ENCODE data around the gene KANSL1.

DNA sequence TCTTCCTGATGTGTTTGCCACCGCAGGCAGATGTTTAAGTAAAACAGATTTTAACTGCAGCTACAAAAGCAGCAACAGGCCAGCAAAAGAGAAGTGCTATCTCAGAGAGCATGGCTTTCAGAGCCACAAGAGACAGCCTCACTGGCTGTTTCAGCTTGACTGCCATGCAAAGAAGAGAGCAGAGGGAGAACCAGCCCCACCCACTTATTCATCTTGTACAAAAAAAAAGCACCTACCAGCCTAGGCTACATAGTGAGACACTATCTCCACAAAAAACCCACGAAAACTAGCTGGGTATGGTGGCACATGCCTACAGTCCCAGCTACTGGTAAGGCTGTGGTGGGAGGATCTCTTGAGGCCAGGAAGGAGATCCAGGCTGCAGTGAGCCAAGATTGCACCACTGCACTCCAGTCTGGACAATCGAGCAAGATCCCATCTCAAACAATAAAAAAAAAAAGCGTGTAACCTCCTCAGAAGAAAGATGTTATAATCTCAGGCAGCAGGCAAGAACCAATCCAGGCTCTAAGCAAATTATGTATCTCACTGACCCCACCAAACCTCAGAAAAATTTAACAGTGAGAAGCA lies 164.2 kb downstream of the KANSL1 start:
- TF ChIP-seq, protein P1, sequence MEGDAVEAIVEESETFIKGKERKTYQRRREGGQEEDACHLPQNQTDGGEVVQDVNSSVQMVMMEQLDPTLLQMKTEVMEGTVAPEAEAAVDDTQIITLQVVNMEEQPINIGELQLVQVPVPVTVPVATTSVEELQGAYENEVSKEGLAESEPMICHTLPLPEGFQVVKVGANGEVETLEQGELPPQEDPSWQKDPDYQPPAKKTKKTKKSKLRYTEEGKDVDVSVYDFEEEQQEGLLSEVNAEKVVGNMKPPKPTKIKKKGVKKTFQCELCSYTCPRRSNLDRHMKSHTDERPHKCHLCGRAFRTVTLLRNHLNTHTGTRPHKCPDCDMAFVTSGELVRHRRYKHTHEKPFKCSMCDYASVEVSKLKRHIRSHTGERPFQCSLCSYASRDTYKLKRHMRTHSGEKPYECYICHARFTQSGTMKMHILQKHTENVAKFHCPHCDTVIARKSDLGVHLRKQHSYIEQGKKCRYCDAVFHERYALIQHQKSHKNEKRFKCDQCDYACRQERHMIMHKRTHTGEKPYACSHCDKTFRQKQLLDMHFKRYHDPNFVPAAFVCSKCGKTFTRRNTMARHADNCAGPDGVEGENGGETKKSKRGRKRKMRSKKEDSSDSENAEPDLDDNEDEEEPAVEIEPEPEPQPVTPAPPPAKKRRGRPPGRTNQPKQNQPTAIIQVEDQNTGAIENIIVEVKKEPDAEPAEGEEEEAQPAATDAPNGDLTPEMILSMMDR (conservative IDR thresholded peaks at IDR 0.05 in 1 of 2, IDR thresholded peaks at IDR 0.05 in 1 of 2; ENCODE audit: low read depth in 1 of 2, low read length in 2 of 2), result no peak
- TF ChIP-seq EZH2 (IDR thresholded peaks at IDR 0.05; ENCODE audit: low read length, missing control alignments), result no peak

All from fibroblast of lung (primary cell).